HL-60 (cell line): Measurements from ENCODE around the gene AMHR2.

ENCODE experiments used
- CTCF ChIP-seq: IDR thresholded peaks from one replicate; pipeline ENCODE4 v1.5.1; 2011; ENCODE audit warnings: low read length, control low read depth, inconsistent platforms; ENCODE audit not compliant: insufficient read depth
- GABPA ChIP-seq: IDR thresholded peaks from 2 replicates; pipeline ENCODE4 v1.6.1; 2012; ENCODE audit warnings: low read depth
- POLR2AphosphoS5 ChIP-seq: IDR thresholded peaks from 2 replicates; pipeline ENCODE4 v1.6.1; 2012; ENCODE audit warnings: low read depth
- REST ChIP-seq: IDR thresholded peaks from 2 replicates; pipeline ENCODE4 v1.6.1; 2012; ENCODE audit warnings: low read depth; ENCODE audit not compliant: insufficient replicate concordance
- SPI1 ChIP-seq: IDR thresholded peaks from 2 replicates; pipeline ENCODE4 v1.6.1; 2012; ENCODE audit warnings: low read depth, mild to moderate bottlenecking, borderline replicate concordance

GRCh38 chr12:53419756-53420155, 3.9 kb upstream of the AMHR2 start:
- TF ChIP-seq CTCF: no peak
- TF ChIP-seq POLR2AphosphoS5: no peak
- TF ChIP-seq REST: no peak
- TF ChIP-seq GABPA: no peak
- no peak for TF ChIP-seq SPI1
